ENCODE data around the gene PFKFB4.

- TF ChIP-seq TAF1 (IDR thresholded peaks at IDR 0.05; ENCODE audit: low read depth, low read length) (no peak), POLR2A (IDR thresholded peaks at IDR 0.05; ENCODE audit: control extremely low read depth in 1 of 2, low read depth in 2 of 2, low read length in 2 of 2) (no peak), RFX5 (IDR thresholded peaks at IDR 0.05; ENCODE audit: borderline replicate concordance, low read depth, low read length) (no peak), CBX8 (IDR thresholded peaks at IDR 0.05; ENCODE audit: borderline replicate concordance, low read depth, low read length) (no peak), CREB1 (IDR thresholded peaks at IDR 0.05) (no peak), HDAC2 (IDR thresholded peaks at IDR 0.05; ENCODE audit: borderline replicate concordance in 1 of 2, low read depth in 2 of 2, low read length in 2 of 2) (no peak), EZH2 (IDR thresholded peaks at IDR 0.05; ENCODE audit: low read depth, low read length, severe bottlenecking) (no peak)
- TF ChIP-seq, protein P1, sequence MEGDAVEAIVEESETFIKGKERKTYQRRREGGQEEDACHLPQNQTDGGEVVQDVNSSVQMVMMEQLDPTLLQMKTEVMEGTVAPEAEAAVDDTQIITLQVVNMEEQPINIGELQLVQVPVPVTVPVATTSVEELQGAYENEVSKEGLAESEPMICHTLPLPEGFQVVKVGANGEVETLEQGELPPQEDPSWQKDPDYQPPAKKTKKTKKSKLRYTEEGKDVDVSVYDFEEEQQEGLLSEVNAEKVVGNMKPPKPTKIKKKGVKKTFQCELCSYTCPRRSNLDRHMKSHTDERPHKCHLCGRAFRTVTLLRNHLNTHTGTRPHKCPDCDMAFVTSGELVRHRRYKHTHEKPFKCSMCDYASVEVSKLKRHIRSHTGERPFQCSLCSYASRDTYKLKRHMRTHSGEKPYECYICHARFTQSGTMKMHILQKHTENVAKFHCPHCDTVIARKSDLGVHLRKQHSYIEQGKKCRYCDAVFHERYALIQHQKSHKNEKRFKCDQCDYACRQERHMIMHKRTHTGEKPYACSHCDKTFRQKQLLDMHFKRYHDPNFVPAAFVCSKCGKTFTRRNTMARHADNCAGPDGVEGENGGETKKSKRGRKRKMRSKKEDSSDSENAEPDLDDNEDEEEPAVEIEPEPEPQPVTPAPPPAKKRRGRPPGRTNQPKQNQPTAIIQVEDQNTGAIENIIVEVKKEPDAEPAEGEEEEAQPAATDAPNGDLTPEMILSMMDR (IDR thresholded peaks at IDR 0.05; ENCODE audit: control extremely low read depth in 1 of 3, insufficient read depth in 1 of 3, low read depth in 1 of 3, low read length in 3 of 3) = no peak
These were observed 53.9 kb downstream of the PFKFB4 start for GRCh38 chr3:48502728-48503168.

All from H1 (cell line).